Prostate gland (tissue), 2 donors: Measurements from ENCODE around the gene MOK. TPM values are rescaled to one million over a fixed set of nuclear protein-coding genes. Genes with fewer than 3 reads are reported as not detected.

Experiments
- DNase-seq: peaks from one replicate; pipeline ENCODE4 v3.0.0-alpha.2; 2019; ENCODE audit warnings: low spot score
- H3K27ac ChIP-seq, 2 donors: fragments of 200-600 bp; sonication (generic); 2 replicates each; pipeline ENCODE4 v1.5.1; 2017 to 2019
- H3K27me3 ChIP-seq: fragments of 200-600 bp; sonication (generic); replicated peaks from 2 replicates; pipeline ENCODE4 v1.5.1; 2019; ENCODE audit not compliant: insufficient read depth
- H3K36me3 ChIP-seq, 2 donors: fragments of 200-600 bp; sonication (generic); 1 replicate in 1 of 2; 2 replicates in 1 of 2; pipeline versions ENCODE4 v1.5.1 to v1.8.1; 2017 to 2019
- H3K4me1 ChIP-seq: fragments of 200-600 bp; sonication (generic); replicated peaks from 2 replicates; pipeline ENCODE4 v1.5.1; 2019
- H3K4me3 ChIP-seq, 2 donors: fragments of 200-600 bp; sonication (generic); 2 replicates each; pipeline ENCODE4 v1.5.1; 2017 to 2019
- H3K9me3 ChIP-seq: fragments of 200-600 bp; sonication (generic); 2 replicates; pipeline ENCODE4 v1.5.1; 2017
- POLR2A ChIP-seq: fragments of 450-650 bp; IDR thresholded peaks from one replicate; pipeline ENCODE4 v1.6.1; 2016; ENCODE audit warnings: antibody characterized with exemption, mild to moderate bottlenecking
- POLR2AphosphoS5 ChIP-seq: sonication (generic); formaldehyde crosslinking; IDR thresholded peaks from one replicate; pipeline ENCODE4 v1.6.1; 2017; ENCODE audit warnings: antibody characterized with exemption
- WGBS: methylation state at CpG from one replicate; pipeline ENCODE4 v1.1.5; 2018; 5-methylcytosine and 5-hydroxymethylcytosine counted together
- intact Hi-C: fragments of 100-400 bp; cut with DNase I; formaldehyde crosslinking; loops from one replicate; pipeline ENCODE4 v1.14.2; 2022
- total RNA-seq, 2 donors: library from RNA; depleted of rRNA; stranded (reverse); fragments of >200 nt; gene quantifications; one replicate each; pipeline ENCODE4 v1.1.0, GENCODE V29; 2016
- TF ChIP-seq, protein P1 (sequence below), 4 experiments: fragments of 200-600 bp in 2 of 4; fragments of 450-650 bp in 2 of 4; sonication (generic) in 2 of 4; IDR thresholded peaks; 1 replicate in 3 of 4; 2 replicates in 1 of 4; pipeline ENCODE4 v1.5.1; 2016 to 2019; ENCODE audit warnings: antibody characterized with exemption in 4 of 4, mild to moderate bottlenecking in 2 of 4, moderate library complexity in 2 of 4

The MOK gene
- total RNA-seq, 2 donors from 2014 or later, result 17.8 to 95.5 TPM

DNA sequence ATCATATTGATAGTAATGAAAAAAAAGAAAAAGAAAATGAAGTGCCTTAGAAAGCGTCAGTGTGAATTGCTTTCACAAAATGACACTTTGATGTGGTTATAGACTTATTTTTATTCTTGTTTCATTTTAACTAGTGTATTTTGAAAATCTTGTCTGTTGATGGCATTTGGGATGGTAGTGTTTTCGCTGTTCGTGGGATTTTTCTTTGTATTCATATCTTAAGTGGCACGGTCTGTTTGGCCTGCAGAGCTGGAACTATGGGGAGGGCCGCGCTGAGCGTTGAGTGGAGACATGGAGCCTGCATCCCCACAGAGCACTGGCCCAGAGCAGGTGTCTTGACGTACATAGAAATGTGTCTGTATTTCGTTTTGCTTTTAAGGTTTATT is 103.6 kb downstream of the MOK start:
- Histone ChIP-seq H3K4me3 (no peak overlapping the region), H3K27me3 (no peaks in the 10 kb centered on the region), H3K27ac (no peak overlapping the region), H3K36me3 (no peaks in the 10 kb centered on the region), H3K9me3 (no peaks in the 10 kb centered on the region), H3K4me1 (no peaks in the 10 kb centered on the region)
- TF ChIP-seq, protein P1, sequence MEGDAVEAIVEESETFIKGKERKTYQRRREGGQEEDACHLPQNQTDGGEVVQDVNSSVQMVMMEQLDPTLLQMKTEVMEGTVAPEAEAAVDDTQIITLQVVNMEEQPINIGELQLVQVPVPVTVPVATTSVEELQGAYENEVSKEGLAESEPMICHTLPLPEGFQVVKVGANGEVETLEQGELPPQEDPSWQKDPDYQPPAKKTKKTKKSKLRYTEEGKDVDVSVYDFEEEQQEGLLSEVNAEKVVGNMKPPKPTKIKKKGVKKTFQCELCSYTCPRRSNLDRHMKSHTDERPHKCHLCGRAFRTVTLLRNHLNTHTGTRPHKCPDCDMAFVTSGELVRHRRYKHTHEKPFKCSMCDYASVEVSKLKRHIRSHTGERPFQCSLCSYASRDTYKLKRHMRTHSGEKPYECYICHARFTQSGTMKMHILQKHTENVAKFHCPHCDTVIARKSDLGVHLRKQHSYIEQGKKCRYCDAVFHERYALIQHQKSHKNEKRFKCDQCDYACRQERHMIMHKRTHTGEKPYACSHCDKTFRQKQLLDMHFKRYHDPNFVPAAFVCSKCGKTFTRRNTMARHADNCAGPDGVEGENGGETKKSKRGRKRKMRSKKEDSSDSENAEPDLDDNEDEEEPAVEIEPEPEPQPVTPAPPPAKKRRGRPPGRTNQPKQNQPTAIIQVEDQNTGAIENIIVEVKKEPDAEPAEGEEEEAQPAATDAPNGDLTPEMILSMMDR (IDR thresholded peaks at IDR 0.05), result no peak
- TF ChIP-seq POLR2A (no peak), POLR2AphosphoS5 (no peak)
- intact Hi-C loops, result no loop called here
- WGBS, result 89% methylated on average over 9 of the region's 9 CpGs
- no peak for DNase-seq

DNA sequence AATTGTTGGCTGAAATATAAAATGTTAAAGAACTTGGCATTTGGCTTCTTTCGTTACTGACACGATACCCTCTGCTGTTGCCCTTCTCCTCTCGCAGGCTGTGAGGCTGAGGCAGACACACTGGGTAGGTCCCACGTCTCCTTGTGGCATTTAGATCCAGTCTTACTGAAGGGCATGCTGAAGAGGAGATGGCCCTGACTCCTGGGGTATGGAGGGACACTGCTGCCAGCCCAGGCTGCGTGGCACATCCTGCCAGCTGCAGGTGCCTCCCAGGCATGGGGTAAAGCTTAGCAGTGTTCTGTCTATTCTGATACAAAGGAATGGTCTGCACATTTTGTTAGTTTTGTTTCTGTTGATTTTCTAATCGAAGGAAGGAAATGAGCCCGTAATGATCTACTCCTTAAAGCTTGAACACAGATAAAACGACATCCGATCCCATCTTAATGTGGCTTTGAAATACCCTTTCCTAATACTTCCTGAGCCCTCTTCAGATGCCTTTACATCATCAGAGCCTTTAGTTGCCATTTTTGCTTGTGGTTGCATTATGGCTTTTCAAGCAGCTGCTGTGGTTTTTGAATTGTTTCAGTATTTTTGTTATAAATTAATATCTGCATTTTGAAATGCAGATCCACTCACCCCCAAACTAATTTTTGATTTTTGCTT is 104.1 kb downstream of the MOK start:
- no peaks in the 10 kb centered on the region for H3K36me3 ChIP-seq

DNA sequence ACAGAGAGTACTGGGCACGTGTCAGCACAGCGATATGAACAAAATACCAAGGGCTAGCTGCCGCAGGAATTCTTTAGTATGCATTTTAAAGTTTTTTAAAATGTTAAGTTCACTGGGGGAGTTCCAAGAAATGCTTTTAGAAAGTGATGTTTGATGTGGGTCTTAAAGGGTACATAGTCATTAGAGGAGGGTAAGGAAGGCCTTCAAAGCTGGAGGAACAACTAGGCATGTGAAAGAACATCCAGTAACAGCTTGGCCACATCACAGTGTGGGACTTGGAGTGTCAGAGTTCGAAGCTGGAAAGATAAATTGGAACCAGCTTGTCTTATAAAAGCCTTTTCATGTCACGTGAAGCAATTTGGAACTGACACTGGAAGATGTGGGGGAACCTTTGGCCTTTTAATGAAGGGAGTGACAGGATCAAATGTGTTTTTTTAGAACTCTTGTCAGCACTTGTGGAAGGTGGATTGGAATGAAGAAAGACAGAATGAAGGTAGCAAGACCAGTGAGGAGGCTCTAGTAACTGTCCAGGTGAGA is 107.6 kb downstream of the MOK start:
- Histone ChIP-seq H3K27me3 (no peaks in the 10 kb centered on the region), H3K4me3 (no peak overlapping the region), H3K27ac (no peak overlapping the region), H3K9me3 (no peaks in the 10 kb centered on the region), H3K36me3 (no peaks in the 10 kb centered on the region), H3K4me1 (no peaks in the 10 kb centered on the region)
- intact Hi-C loops, result no loop called here
- TF ChIP-seq, protein P1 (IDR thresholded peaks at IDR 0.05), result no peak
- TF ChIP-seq POLR2AphosphoS5, result no peak
- TF ChIP-seq POLR2A, result no peak
- WGBS, result 48% methylated on average over 5 of the region's 5 CpGs
- DNase-seq, result no peak

More for the DNA sequence above, 104.1 kb downstream of the MOK start:
- Histone ChIP-seq H3K9me3 (no peaks in the 10 kb centered on the region), H3K27me3 (no peaks in the 10 kb centered on the region), H3K4me3 (no peak overlapping the region), H3K4me1 (no peaks in the 10 kb centered on the region), H3K27ac (no peak overlapping the region)
- WGBS, result 74% methylated on average over 9 of the region's 9 CpGs
- no peak for DNase-seq
- intact Hi-C loops, result no loop called here
- TF ChIP-seq, protein P1 (IDR thresholded peaks at IDR 0.05), result no peak
- TF ChIP-seq POLR2AphosphoS5 (no peak), POLR2A (no peak)

DNA sequence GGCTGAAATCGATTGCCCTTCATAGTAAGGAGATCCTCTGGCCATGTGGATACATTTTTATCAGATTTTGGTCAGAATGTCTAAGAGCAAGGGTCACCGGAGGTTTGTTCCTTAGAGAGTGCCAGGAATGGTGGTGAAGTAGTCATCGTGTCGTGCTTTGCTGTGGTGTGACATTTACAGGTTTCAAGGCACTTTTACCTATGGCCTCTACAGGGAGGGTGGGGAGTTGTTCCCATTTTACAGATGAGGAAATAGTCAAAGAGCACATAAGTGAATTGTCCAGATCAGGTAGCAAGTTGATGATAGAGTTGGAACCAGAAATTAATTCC is 108.1 kb downstream of the MOK start:
- intact Hi-C loops, result no loop called here
- H3K27ac ChIP-seq, result no peak overlapping the region
- H3K4me1 ChIP-seq, result no peaks in the 10 kb centered on the region
- no peaks in the 10 kb centered on the region for H3K36me3 ChIP-seq
- H3K4me3 ChIP-seq, result no peak overlapping the region
- no peak for DNase-seq
- no peaks in the 10 kb centered on the region for H3K9me3 ChIP-seq
- TF ChIP-seq, protein P1 (IDR thresholded peaks at IDR 0.05), result no peak
- no peak for TF ChIP-seq POLR2AphosphoS5
- TF ChIP-seq POLR2A, result no peak
- no peaks in the 10 kb centered on the region for H3K27me3 ChIP-seq
- WGBS, result 71% methylated on average over 4 of the region's 4 CpGs
